Activated effector memory CD4-positive, alpha-beta T cell treated with Interleukin-2 at 50 U/mL for 16 hours (primary cell): Measurements from ENCODE around the gene OR9K2.
"Not testable (repeated sequence)": the region's sequence is repeated elsewhere in the genome, so short reads cannot be mapped to it uniquely, and the experiment has no call there.

Experiments used
- DNase-seq: peaks from one replicate; pipeline ENCODE4 v3.0.0-alpha.2; 2020

Gene OR9K2, protein sequence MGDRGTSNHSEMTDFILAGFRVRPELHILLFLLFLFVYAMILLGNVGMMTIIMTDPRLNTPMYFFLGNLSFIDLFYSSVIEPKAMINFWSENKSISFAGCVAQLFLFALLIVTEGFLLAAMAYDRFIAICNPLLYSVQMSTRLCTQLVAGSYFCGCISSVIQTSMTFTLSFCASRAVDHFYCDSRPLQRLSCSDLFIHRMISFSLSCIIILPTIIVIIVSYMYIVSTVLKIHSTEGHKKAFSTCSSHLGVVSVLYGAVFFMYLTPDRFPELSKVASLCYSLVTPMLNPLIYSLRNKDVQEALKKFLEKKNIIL

DNA sequence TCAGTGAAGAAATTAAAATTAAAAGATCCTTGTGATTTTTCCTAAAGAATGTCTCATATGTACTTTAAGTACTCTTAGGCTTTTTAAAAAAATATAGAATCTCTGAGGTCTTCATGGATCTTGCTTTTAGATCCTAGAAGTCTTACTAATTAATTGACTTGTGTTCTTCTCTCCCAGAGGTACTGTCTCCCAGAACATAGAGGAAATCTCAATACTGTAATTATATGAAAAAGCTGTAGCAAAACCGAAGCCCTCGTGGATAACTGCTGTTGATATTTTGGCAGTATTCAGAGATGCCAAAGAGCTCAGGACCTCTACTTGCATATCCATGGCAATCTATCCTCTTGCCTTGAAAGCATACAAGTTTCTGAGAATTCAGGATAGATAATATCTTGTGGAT is at the start of gene OR9K2:
Gene OR9K2, plus strand, starts transcription at position 301 of the 400 bp plus-strand sequence. CDS start 3,429 bp downstream, outside the sequence.
- no peak for DNase-seq

DNA sequence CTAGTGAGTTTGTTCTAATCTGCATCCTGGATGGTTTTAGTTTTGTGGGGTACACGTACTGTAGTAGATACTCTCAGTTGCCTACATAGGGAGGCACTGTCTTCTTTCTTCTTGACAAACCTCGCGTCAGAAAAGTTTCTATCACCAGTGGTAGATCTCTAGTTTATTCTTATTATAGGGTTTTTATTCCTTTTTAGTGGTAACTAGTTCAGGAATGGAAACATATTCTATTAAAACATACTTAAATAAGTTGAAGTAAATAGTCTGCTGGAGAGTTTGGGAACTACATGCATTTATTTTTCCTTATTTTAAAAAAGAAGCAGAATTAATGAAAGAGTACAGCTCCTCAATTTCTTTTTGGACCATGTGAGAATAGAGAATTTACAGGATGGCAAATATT is 33.6 kb upstream of the OR9K2 start:
- no peak for DNase-seq

DNA sequence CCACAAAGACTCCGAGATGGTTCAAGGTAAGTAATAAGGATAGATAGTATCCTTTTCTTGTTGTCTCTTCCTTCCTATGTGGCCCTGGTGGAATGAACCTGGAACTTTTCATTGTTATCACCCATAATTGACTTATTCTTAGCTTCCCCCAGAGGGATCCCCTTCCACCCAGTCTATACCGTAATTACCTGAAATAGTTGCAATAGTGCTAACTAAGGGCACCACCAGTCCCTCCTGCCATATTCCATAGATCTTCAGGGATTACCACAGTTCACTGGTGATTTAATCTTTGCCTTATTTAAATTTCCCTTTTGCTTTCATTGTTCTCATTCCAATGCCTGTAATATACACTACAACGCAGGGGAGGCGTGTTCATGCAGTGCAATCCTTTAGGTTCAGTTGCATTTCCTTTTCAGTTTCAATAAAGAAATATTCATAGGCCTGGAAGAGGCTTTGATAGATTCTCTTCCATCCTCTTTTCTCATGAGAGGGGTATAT is 13.8 kb upstream of the OR9K2 start:
- DNase-seq: no peak

DNA sequence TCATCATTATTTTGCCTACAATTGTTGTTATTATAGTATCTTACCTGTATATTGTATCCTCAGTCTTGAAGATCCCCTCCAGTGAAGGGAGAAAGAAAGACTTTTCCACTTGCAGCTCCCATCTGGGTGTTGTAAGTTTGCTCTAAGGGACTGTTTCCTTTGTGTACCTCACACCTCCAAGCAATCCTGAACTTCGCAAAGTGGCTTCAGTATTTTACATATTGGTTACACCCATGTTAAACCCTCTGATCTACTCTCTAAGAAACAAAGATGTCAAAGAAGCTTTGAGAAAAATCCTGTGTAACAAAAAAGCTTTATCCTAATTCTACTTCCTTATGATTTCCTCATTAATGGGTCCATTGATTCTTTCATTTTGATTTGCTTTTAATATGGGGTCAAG is 10.1 kb upstream of the OR9K2 start:
- DNase-seq: no peak

DNA sequence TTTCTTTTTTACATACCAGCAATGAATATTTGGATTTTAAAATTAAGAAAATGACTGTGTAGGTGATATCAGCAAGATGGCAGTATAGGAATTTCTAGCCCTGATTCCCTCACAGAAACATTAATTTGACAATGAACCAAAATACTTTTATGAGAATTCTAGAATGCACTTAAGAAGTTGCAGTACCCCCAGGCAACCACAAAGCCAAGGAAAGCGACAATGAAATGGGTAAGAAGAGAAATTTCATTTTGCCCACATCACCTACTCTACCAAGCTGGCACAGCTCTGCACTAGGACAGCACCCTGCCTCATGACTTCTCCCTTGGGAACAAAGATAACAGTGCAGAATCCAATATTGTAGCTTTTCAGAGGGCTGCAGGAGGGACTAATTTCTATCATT is 6.6 kb downstream of the OR9K2 start:
- DNase-seq: no peak

DNA sequence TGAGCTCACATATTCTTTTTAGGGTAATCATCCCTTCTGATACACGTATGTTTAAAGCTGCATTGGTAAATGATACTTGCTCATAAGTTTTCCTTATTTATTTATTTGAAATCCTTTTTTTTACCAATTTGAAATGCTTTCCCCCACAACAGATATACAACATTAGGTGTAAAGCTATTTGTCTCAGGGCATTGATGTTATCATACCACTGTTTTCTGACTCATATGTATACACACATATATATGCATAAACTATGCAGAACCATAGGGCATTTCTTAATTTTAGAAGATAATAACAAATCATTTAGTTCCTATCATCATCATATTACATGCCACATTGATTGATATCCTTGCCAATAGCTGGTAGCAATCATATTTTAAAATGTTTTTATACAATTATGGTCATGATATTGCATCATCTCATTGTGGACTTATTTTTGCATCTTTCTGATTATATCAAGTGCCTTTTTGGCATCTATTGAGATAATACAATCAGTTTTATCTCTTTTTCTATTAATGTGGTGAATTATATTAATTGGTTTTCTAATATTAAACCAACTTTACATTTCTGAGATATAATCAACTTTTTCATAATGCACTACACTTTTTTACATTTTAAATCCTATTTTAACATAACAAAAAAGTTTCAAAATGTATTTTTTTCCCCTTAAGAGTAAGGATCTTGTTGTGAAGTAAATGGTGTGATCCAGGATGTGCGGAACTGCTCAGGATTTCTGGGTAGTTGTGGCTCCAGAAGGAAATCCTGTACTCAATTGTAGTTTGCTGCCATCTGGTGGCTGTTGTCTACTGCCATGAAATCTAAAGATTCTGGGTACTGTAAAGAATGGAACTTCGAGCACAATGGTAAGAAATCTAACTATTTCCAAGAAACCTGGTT is 16.7 kb downstream of the OR9K2 start:
- DNase-seq: no peak

DNA sequence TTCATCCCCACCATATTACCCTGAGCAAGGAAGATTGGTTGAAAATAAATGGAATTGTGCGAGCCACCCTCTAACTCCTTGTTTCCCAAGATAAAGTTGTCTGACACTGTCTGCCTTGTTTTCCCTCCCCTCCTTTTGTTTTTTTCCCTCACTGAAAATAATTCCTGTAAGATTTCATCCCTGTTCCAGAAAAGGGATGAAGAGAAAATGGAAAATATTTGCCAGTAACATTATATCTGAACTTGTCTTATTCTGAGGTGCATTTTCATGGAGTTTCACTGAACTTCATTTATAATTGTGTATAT is 17.3 kb downstream of the OR9K2 start:
- DNase-seq: no peak

DNA sequence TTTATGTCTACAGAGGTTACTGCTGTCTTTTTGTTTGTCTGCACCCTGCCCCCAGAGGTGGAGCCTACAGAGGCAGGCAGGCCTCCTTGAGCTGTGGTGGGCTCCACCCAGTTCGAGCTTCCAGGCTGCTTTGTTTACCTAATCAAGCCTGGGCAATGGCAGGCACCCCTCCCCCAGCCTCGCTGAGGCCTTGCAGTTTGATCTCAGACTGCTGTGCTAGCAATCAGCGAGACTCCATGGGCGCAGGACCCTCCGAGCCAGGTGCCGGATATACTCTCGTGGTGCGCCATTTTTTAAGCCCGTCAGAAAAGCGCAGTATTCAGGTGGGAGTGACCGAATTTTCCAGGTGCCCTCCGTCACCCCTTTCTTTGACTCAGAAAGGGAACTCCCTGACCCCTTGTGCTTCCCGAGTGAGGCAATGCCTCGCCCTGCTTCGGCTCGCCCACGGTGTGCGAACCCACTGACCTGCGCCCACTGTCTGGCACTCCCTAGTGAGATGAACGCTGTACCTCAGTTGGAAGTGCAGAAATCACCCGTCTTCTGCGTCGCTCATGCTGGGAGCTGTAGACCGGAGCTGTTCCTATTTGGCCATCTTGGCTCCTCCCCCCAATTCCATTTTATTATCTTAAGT is 40.9 kb downstream of the OR9K2 start:
- not testable (repeated sequence) for DNase-seq

DNA sequence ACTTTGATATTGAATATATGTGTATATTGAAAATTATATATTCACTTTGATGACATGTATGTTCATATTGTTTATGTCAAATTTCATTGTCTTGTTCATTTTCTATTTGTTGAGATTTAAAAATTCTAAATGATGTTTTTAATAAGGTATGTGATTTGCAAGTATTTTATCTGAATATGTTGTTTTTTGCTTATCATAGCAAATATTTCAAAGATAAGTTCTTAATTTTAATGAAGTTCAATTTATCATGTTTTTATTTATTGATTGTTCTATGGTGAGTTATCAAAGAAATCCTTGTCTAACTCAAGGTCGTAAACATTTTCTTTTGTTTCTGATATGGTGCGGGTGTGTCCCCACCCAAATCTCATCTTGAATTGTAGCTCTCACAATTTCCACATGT is 45.2 kb downstream of the OR9K2 start:
- no peak for DNase-seq

DNA sequence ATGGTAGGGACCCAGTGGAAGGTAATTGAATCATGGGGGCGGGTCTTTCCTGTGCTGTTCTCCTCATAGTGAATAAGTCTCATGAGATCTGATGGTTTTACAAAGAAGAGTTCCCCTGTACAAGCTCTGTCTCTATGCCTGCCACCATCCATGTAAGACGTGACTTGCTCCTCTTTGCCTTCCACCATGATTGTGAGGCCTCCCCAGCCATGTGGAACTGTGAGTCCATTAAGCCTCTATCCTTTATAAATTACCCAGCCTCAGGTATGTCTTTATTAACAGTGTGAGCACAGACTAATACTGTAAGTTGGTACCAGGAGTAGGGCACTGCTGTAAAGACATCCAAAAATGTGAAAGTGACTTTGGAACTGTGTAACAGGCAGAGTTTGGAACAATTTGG is 45.6 kb downstream of the OR9K2 start:
- DNase-seq: not testable (repeated sequence)

DNA sequence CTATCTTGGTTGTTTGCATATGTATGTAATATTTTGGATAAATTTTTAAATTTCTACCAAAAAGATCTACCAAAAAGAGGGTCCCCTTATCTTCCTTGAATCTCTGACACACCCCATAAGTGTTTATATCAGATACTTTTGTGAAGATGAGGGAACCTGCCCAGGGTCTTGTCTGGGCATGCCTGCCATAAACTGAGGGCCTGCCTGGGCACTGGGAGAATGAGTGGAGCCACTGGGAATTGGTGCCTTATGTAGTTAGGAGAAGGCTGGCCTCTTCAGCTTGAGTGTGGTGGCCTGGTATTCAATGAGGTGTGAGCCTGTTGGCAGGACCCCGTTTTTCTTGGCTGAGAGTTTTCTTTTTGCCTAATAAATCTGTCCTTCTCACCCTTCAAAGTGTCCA is 46.5 kb downstream of the OR9K2 start:
- DNase-seq: no peak

DNA sequence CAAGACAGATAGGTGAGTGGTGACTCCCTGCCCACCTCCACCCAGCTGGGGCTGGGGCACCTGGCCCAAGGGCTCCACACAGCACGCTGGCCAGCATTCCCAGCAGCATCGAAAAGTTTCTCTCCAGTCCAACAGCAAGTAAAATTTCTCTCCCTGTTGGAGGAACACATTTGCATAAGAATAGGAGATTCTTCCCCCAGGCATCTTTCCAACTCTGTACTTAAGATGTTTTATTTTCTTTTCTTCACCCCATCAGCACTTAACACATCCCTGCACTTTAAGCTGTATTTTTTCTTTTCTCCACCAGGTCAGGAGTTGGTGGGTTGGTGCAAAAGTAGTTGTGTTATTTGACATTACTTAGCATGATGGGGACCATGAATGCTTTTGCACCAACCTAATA is 47.2 kb downstream of the OR9K2 start:
- DNase-seq: no peak
